ENCODE measurements around the gene EHD4.

EHD4 gene

GRCh38 chr15:41853831-41854230 is 118.5 kb downstream of the EHD4 start:
- no peak for DNase-seq

GRCh38 chr15:41852736-41853590 is 119.4 kb downstream of the EHD4 start:
- no peak for DNase-seq

- DNase-seq, result no peak
Measured at GRCh38 chr15:41851755-41852370, 120.5 kb downstream of the EHD4 start.

GRCh38 chr15:41851167-41851523 is 121.2 kb downstream of the EHD4 start:
- DNase-seq, result no peak

GRCh38 chr15:41850482-41851166 is 121.7 kb downstream of the EHD4 start:
- DNase-seq, result no peak

- no peak for DNase-seq
Measured at GRCh38 chr15:41849861-41850260, 122.5 kb downstream of the EHD4 start.

GRCh38 chr15:41849204-41849603 is 123.2 kb downstream of the EHD4 start:
- no peak for DNase-seq

GRCh38 chr15:41848631-41849030 is 123.7 kb downstream of the EHD4 start:
- DNase-seq, result no peak

GRCh38 chr15:41847981-41848380 is 124.4 kb downstream of the EHD4 start:
- DNase-seq, result no peak

GRCh38 chr15:41847206-41847605 is 125.2 kb downstream of the EHD4 start:
- no peak for DNase-seq
